ENCODE results near the gene PDPR. TPM values are rescaled to one million over a fixed set of nuclear protein-coding genes. Genes with fewer than 3 reads are reported as not detected.
"Not testable (repeated sequence)": the region's sequence is repeated elsewhere in the genome, so short reads cannot be mapped to it uniquely, and the experiment has no call there.

Gene PDPR
- total and polyA plus RNA-seq, 10 of the 15 experiments (the other 5 are each of a cell fraction or from before 2014, with no cell fraction given), result 2.6 to 29.1 (median 6.8) TPM

- FAIRE-seq; intact Hi-C loops (cut with micrococcal nuclease; ENCODE audit: unreplicated experiment); SMC1A ChIA-PET (ENCODE audit: uncharacterized antibody, unreplicated experiment); BruUV-seq (replicated peaks); H3K27ac ChIP-seq (ENCODE audit: control insufficient read depth, insufficient read depth); H3K79me2 ChIP-seq (ENCODE audit: control insufficient read depth, insufficient read depth, low read length); H3K27me3 ChIP-seq (replicated peaks in 1 of 2; ENCODE audit: control insufficient read depth in 2 of 2, insufficient read depth in 2 of 2, low read length in 1 of 2); H3K4me1 ChIP-seq (ENCODE audit: control insufficient read depth, insufficient read depth, low read length); H4K20me1 ChIP-seq (ENCODE audit: control insufficient read depth, insufficient read depth); H3K9me3 ChIP-seq (replicated peaks; ENCODE audit: control insufficient read depth, insufficient read depth, low read length); RAD21 ChIA-PET (ENCODE audit: unreplicated experiment); in situ Hi-C loops (cut with MboI); DNase-seq (ENCODE audit: low read depth, low spot score); POLR2A ChIA-PET; H3K36me3 ChIP-seq (ENCODE audit: control insufficient read depth in 2 of 2, insufficient read depth in 2 of 2, low read length in 1 of 2); CTCF ChIA-PET: not testable (repeated sequence)
- ATAC-seq, result peak; percentile 56
- Histone ChIP-seq H3K9ac (ENCODE audit: control insufficient read depth, insufficient read depth, low read length) (peak overlapping the region; percentile 47; the same call in 1 of the 2 replicates), H3K4me3 (peak overlapping the region; percentile 82), H3K4me2 (ENCODE audit: control insufficient read depth, insufficient read depth) (peak overlapping the region; percentile 54; the same call in 1 of the 2 replicates), H2AFZ (ENCODE audit: control insufficient read depth, low read depth, low read length) (peak overlapping the region; percentile 81)
- WGBS (ENCODE audit: insufficient coverage, insufficient replicate concordance, low lambda C conversion rate, missing lambda C conversion rate), result 0% methylated on average over 15 of the region's 40 CpGs
These were observed 48.8 kb upstream of the PDPR start for GRCh38 chr16:70065376-70065745.

GRCh38 chr16:70065746-70066658 lies 48.1 kb upstream of the PDPR start:
- H3K27me3 ChIP-seq (replicated peaks in 1 of 2; ENCODE audit: control insufficient read depth in 2 of 2, insufficient read depth in 2 of 2, low read length in 1 of 2); H3K4me1 ChIP-seq (ENCODE audit: control insufficient read depth, insufficient read depth, low read length); BruUV-seq (replicated peaks); SMC1A ChIA-PET (ENCODE audit: uncharacterized antibody, unreplicated experiment); in situ Hi-C loops (cut with MboI); H3K79me2 ChIP-seq (ENCODE audit: control insufficient read depth, insufficient read depth, low read length); intact Hi-C loops (cut with micrococcal nuclease; ENCODE audit: unreplicated experiment); H4K20me1 ChIP-seq (ENCODE audit: control insufficient read depth, insufficient read depth); CTCF ChIA-PET; H3K36me3 ChIP-seq (ENCODE audit: control insufficient read depth in 2 of 2, insufficient read depth in 2 of 2, low read length in 1 of 2); POLR2A ChIA-PET; RAD21 ChIA-PET (ENCODE audit: unreplicated experiment); H3K9me3 ChIP-seq (replicated peaks; ENCODE audit: control insufficient read depth, insufficient read depth, low read length); H3K9ac ChIP-seq (ENCODE audit: control insufficient read depth, insufficient read depth, low read length); H3K4me2 ChIP-seq (ENCODE audit: control insufficient read depth, insufficient read depth): not testable (repeated sequence)
- WGBS (ENCODE audit: insufficient coverage, insufficient replicate concordance, low lambda C conversion rate, missing lambda C conversion rate), result under 1% methylated on average over 31 of the region's 62 CpGs
- FAIRE-seq (peak; percentile 82), ATAC-seq (peak; percentile 95), DNase-seq (ENCODE audit: low read depth, low spot score) (peak; percentile 19)
- peak overlapping the region; percentile 82 for H3K4me3 ChIP-seq
- H3K27ac ChIP-seq (ENCODE audit: control insufficient read depth, insufficient read depth), result 0 out of 2 replicates have a peak overlapping the region, but pooled peaks have one; percentile 13
- peak overlapping the region; percentile 81 for H2AFZ ChIP-seq (ENCODE audit: control insufficient read depth, low read depth, low read length)
- TF ChIP-seq KLF5 (IDR thresholded peaks at IDR 0.05; ENCODE audit: partially characterized antibody) (peak; percentile 98), SREBF1 (IDR thresholded peaks at IDR 0.05; ENCODE audit: low read length) (peak; percentile 77), JUND (IDR thresholded peaks at IDR 0.05; ENCODE audit: low read depth, low read length) (peak; percentile 81; the same call in 1 of the 2 replicates), BACH1 (IDR thresholded peaks at IDR 0.05; ENCODE audit: borderline replicate concordance) (0 out of 2 replicates have a peak, but pooled peaks have one; percentile 57), NBN (IDR thresholded peaks at IDR 0.05) (peak; percentile 39; the same call in 1 of the 2 replicates), BHLHE40 (IDR thresholded peaks at IDR 0.05; ENCODE audit: borderline replicate concordance in 1 of 2, low read depth in 2 of 2, low read length in 1 of 2) (peak; percentile 63 to 85; a peak in 3 of 4 replicates), MLLT1 (IDR thresholded peaks at IDR 0.05) (0 out of 2 replicates have a peak, but pooled peaks have one; percentile 34), POLR2A (IDR thresholded peaks at IDR 0.05; ENCODE audit: low read depth, low read length) (peak; percentile 35; the same call in 1 of the 2 replicates), SKIL (IDR thresholded peaks at IDR 0.05; ENCODE audit: low read depth, poor library complexity, severe bottlenecking) (peak; percentile 69), FOXK2 (IDR thresholded peaks at IDR 0.05) (peak; percentile 97)
